ENCODE measurements around the gene TRAPPC2.
"Not testable (repeated sequence)": the region's sequence is repeated elsewhere in the genome, so short reads cannot be mapped to it uniquely, and the experiment has no call there.

The TRAPPC2 gene

GRCh38 chrX:13697455-13697854 is 37.0 kb downstream of the TRAPPC2 start:
- no peak for DNase-seq

- DNase-seq: no peak
Measured at GRCh38 chrX:13695601-13696115, 38.8 kb downstream of the TRAPPC2 start.

- no peak for DNase-seq
Measured at GRCh38 chrX:13694983-13695382, 39.4 kb downstream of the TRAPPC2 start.

- no peak for DNase-seq
Measured at GRCh38 chrX:13694359-13694758, 40.1 kb downstream of the TRAPPC2 start.

- no peak for DNase-seq
Measured at GRCh38 chrX:13693341-13693961, 41.0 kb downstream of the TRAPPC2 start.

GRCh38 chrX:13692771-13693231 is 41.6 kb downstream of the TRAPPC2 start:
- DNase-seq: no peak

GRCh38 chrX:13691841-13692371 is 42.5 kb downstream of the TRAPPC2 start:
- DNase-seq: no peak

GRCh38 chrX:13690836-13691235 is 43.6 kb downstream of the TRAPPC2 start:
- peak; percentile 12 for DNase-seq

- DNase-seq: no peak
Measured at GRCh38 chrX:13689741-13690211, 44.6 kb downstream of the TRAPPC2 start.

GRCh38 chrX:13688958-13689740 is 45.3 kb downstream of the TRAPPC2 start, which contains the start of gene RAB9A:
RAB9A (plus strand) TSS chrX:13689128; CDS start chrX:13708747, 19,619 bp downstream.
- DNase-seq: peak; percentile 86

GRCh38 chrX:13688384-13688957 is 45.9 kb downstream of the TRAPPC2 start:
- DNase-seq: no peak

GRCh38 chrX:13687203-13687602 is 47.2 kb downstream of the TRAPPC2 start:
- no peak for DNase-seq

GRCh38 chrX:13685126-13685763 is 49.2 kb downstream of the TRAPPC2 start:
- no peak for DNase-seq

GRCh38 chrX:13684361-13684760 is 50.1 kb downstream of the TRAPPC2 start:
- no peak for DNase-seq

- no peak for DNase-seq
Measured at GRCh38 chrX:13681595-13681994, 52.8 kb downstream of the TRAPPC2 start.

GRCh38 chrX:13679700-13680099 is 54.7 kb downstream of the TRAPPC2 start:
- DNase-seq: not testable (repeated sequence)

- DNase-seq: no peak
Measured at GRCh38 chrX:13676885-13677284, 57.5 kb downstream of the TRAPPC2 start.

- no peak for DNase-seq
Measured at GRCh38 chrX:13673016-13673415, 61.4 kb downstream of the TRAPPC2 start.

- DNase-seq: no peak
Measured at GRCh38 chrX:13670197-13670596, 64.2 kb downstream of the TRAPPC2 start.

- not testable (repeated sequence) for DNase-seq
Measured at GRCh38 chrX:13669755-13670154, 64.7 kb downstream of the TRAPPC2 start.

GRCh38 chrX:13669246-13669737 is 65.1 kb downstream of the TRAPPC2 start:
- DNase-seq: peak; percentile 41

GRCh38 chrX:13667919-13668318 is 66.5 kb downstream of the TRAPPC2 start:
- no peak for DNase-seq
